Thyroid gland (tissue), 4 donors: ENCODE measurements around the gene TCERG1.

Experiments
- CTCF ChIP-seq, 6 experiments: fragments of 200-600 bp in 3 of 6; fragments of 450-650 bp in 3 of 6; sonication (generic) in 3 of 6; IDR thresholded peaks; one replicate each; pipeline ENCODE4 v1.5.1; 2016 to 2019; ENCODE audit warnings: antibody characterized with exemption in 6 of 6, mild to moderate bottlenecking in 2 of 6, inconsistent platforms in 1 of 6, moderate library complexity in 1 of 6
- POLR2A ChIP-seq, 2 donors: fragments of 450-650 bp; IDR thresholded peaks; one replicate each; pipeline ENCODE4 v1.6.1; 2017; ENCODE audit warnings: antibody characterized with exemption in 2 of 2, mild to moderate bottlenecking in 2 of 2, moderate library complexity in 1 of 2

- TF ChIP-seq POLR2A (IDR thresholded peaks at IDR 0.05) (no peak), CTCF (IDR thresholded peaks at IDR 0.05) (no peak)
These were observed 35.6 kb downstream of the TCERG1 start for GRCh38 chr5:146482775-146483174.
